Gastroesophageal sphincter (tissue), 4 donors: ENCODE measurements around the gene DOCK2. TPM values are rescaled to one million over a fixed set of nuclear protein-coding genes. Genes with fewer than 3 reads are reported as not detected.

ENCODE experiments used
- ATAC-seq: fragments of 150-250 bp; one replicate; pipeline ENCODE4 v1.9.1; 2016; ENCODE audit warnings: mild to moderate bottlenecking, moderate library complexity
- H3K27ac ChIP-seq, 4 donors: fragments of 200-600 bp; sonication (generic) in 3 of 4; 1 replicate in 3 of 4; 2 replicates in 1 of 4; pipeline ENCODE4 v1.5.1; 2016 to 2019
- H3K27me3 ChIP-seq: fragments of 200-600 bp; sonication (generic); one replicate; pipeline ENCODE4 v1.5.1; 2019
- H3K36me3 ChIP-seq, 2 donors: fragments of 200-600 bp; sonication (generic); one replicate each; pipeline ENCODE4 v1.5.1; 2019; ENCODE audit warnings: control low read depth in 1 of 2
- H3K4me1 ChIP-seq, 3 donors: fragments of 200-600 bp; sonication (generic); 1 replicate in 2 of 3; 2 replicates in 1 of 3; pipeline ENCODE4 v1.5.1; 2016 to 2019; ENCODE audit warnings: control low read depth in 2 of 3
- H3K4me3 ChIP-seq, 2 donors: fragments of 200-600 bp; sonication (generic); one replicate each; pipeline ENCODE4 v1.5.1; 2019; ENCODE audit warnings: mild to moderate bottlenecking in 1 of 2, moderate library complexity in 1 of 2
- H3K9me3 ChIP-seq, 3 donors: fragments of 200-600 bp; sonication (generic); one replicate each; pipeline ENCODE4 v1.5.1; 2017 to 2019; ENCODE audit warnings: control low read depth in 2 of 3
- EP300 ChIP-seq: sonication (generic); formaldehyde crosslinking; IDR thresholded peaks from one replicate; pipeline ENCODE4 v1.6.1; 2017; ENCODE audit warnings: antibody characterized with exemption, mild to moderate bottlenecking
- POLR2A ChIP-seq, 2 donors: fragments of 450-650 bp; IDR thresholded peaks; one replicate each; pipeline ENCODE4 v1.6.1; 2017; ENCODE audit warnings: antibody characterized with exemption in 2 of 2, mild to moderate bottlenecking in 2 of 2, moderate library complexity in 1 of 2
- POLR2AphosphoS5 ChIP-seq: sonication (generic); formaldehyde crosslinking; IDR thresholded peaks from one replicate; pipeline ENCODE4 v1.6.1; 2017; ENCODE audit warnings: antibody characterized with exemption
- WGBS, 2 donors: methylation state at CpG; one replicate each; pipeline ENCODE4 v1.1.5; 2018; ENCODE audit warnings: low coverage in 1 of 2; 5-methylcytosine and 5-hydroxymethylcytosine counted together
- total RNA-seq, 4 donors: library from RNA; depleted of rRNA; stranded (reverse); fragments of >200 nt; gene quantifications; one replicate each; pipeline ENCODE4 v1.1.0, GENCODE V29; 2016
- TF ChIP-seq, protein P1 (sequence below), 4 experiments: fragments of 200-600 bp in 2 of 4; fragments of 450-650 bp in 2 of 4; sonication (generic) in 1 of 4; IDR thresholded peaks; one replicate each; pipeline ENCODE4 v1.5.1; 2017 to 2019; ENCODE audit warnings: antibody characterized with exemption in 4 of 4, mild to moderate bottlenecking in 2 of 4, moderate library complexity in 2 of 4

The DOCK2 gene
- total RNA-seq, 4 donors from 2014 or later = 9.3 to 20.6 (median 11.8) TPM

DNA sequence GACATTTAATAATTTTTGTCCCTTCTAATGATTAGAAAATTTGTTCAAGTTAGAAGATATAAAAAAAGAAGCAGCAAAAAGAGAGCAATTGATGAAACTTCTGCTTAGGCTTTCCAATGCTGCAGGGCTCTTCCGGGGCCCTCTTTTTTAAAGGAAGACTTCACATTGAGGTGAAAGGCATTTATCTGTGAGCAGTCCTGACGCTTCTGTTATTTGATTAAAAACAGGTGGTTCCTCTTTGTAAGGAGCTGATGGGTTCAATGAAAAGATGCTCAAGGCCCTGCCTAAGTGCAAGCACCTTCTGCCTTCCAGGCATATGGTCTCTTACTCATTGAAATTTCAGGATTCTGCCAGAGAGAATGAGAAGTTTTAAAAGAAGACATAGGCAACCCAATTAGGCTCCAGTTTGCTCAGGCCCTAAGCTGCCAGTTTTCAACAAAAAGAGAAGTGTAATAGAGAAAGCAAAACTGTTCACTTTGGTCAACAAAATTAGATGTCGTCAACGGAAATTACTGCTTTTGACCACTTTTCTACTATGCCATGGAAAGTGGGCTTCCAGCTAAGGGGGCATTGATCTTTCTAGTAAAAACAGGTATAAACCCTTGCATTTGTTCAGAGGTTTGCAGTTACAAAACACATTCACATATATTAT is 243.1 kb downstream of the DOCK2 start:
- WGBS, 2 donors = 59 to 61% methylated on average over 2 to 4 of the region's 4 CpGs
- H3K27ac ChIP-seq = no peak overlapping the region
- TF ChIP-seq POLR2A (IDR thresholded peaks at IDR 0.05) = no peak
- TF ChIP-seq, protein P1, sequence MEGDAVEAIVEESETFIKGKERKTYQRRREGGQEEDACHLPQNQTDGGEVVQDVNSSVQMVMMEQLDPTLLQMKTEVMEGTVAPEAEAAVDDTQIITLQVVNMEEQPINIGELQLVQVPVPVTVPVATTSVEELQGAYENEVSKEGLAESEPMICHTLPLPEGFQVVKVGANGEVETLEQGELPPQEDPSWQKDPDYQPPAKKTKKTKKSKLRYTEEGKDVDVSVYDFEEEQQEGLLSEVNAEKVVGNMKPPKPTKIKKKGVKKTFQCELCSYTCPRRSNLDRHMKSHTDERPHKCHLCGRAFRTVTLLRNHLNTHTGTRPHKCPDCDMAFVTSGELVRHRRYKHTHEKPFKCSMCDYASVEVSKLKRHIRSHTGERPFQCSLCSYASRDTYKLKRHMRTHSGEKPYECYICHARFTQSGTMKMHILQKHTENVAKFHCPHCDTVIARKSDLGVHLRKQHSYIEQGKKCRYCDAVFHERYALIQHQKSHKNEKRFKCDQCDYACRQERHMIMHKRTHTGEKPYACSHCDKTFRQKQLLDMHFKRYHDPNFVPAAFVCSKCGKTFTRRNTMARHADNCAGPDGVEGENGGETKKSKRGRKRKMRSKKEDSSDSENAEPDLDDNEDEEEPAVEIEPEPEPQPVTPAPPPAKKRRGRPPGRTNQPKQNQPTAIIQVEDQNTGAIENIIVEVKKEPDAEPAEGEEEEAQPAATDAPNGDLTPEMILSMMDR (IDR thresholded peaks at IDR 0.05) = no peak
- no peak for TF ChIP-seq POLR2AphosphoS5
- no peak for TF ChIP-seq EP300

DNA sequence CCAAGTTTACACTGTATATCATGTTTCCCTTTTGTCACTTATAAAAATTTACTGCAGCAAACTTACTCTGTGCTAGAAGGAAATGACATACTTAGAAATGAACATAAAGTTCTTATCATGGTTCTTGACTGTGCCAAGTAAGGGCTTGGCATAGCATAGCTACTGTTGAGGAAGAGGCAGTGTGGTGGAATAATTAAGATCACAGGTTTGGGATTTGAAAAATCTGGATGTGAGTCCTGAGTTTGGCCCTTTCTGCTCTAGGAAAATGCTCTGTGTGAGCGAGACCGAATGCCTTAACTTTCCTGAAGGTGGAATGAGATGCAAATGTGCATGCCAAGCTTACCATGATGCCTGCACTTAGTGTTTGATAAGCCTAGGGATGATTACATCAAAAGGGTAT is 243.7 kb downstream of the DOCK2 start:
- no peak for ATAC-seq
- 88 to 96% methylated on average over 2 of the region's 2 CpGs for WGBS, 2 donors

More for the DNA sequence above, 243.1 kb downstream of the DOCK2 start:
- H3K9me3 ChIP-seq = no peaks in the 10 kb centered on the region
- H3K4me3 ChIP-seq = no peak overlapping the region
- no peaks in the 10 kb centered on the region for H3K36me3 ChIP-seq
- H3K27me3 ChIP-seq = peaks cover 19% of the 10 kb centered on the region
- no peaks in the 10 kb centered on the region for H3K4me1 ChIP-seq
- ATAC-seq = no peak

DNA sequence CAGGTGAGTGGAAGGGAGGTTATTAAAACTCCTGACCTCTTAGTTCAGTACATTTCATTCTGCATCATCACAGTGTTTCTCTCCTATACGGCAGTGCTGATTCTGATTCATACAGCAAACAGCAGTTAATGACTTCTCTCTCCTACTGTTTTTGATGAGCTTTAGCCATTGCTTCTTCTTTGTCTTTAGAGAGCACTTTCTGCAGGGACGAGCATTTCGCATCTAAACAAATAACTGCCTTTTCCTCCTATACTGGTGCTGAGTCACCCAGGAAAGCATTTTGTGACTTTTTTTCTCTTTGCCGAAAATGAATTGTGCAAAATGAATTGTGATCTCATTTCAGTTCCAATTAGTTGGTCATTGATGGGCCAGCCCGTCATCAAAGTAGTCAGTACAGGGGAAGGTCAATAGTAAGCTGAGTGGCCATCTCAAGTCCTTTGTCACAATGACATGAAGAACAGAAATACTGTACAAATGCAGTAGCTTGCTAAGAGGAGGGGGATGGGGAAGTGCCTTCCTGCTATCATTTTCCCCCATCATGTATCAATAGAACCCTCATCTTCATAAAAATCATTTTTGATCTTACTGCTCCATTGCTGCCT is 244.7 kb downstream of the DOCK2 start:
- no peaks in the 10 kb centered on the region for H3K36me3 ChIP-seq
- peaks cover 19% of the 10 kb centered on the region for H3K27me3 ChIP-seq
- 63 to 76% methylated on average over 4 to 5 of the region's 5 CpGs for WGBS, 2 donors
- H3K9me3 ChIP-seq = no peaks in the 10 kb centered on the region
- no peak for ATAC-seq
- H3K4me3 ChIP-seq = no peak overlapping the region
- H3K4me1 ChIP-seq = no peaks in the 10 kb centered on the region
- no peak overlapping the region for H3K27ac ChIP-seq
- TF ChIP-seq POLR2A (IDR thresholded peaks at IDR 0.05) (no peak), POLR2AphosphoS5 (no peak), EP300 (no peak)
- TF ChIP-seq, protein P1 (IDR thresholded peaks at IDR 0.05) = no peak

More for the DNA sequence above, 243.7 kb downstream of the DOCK2 start:
- TF ChIP-seq POLR2A (IDR thresholded peaks at IDR 0.05) (no peak), EP300 (no peak), POLR2AphosphoS5 (no peak)
- TF ChIP-seq, protein P1 (IDR thresholded peaks at IDR 0.05) = no peak
- no peaks in the 10 kb centered on the region for H3K36me3 ChIP-seq
- H3K4me3 ChIP-seq = no peak overlapping the region
- no peaks in the 10 kb centered on the region for H3K9me3 ChIP-seq
- H3K4me1 ChIP-seq = no peaks in the 10 kb centered on the region
- H3K27me3 ChIP-seq = peaks cover 19% of the 10 kb centered on the region
- H3K27ac ChIP-seq = no peak overlapping the region

DNA sequence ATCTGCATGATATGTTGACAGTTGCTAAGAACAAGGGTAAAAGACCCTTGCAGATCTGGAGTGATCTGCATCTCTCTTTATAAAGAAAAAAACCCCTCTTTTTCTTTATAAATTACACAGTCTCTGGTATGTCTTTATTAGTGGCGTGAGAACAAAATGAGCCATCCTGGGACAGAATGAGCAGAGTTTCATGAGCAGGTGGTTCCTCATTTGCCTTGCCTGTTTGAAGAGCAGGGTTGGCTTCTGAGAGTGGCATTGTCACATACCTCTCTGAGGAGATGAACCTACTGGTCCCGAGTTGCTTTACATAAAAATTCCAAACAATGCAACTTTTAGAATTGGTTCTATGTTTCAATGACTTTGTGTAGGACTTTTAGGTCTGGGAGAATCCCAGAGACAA is 249.0 kb downstream of the DOCK2 start:
- ATAC-seq = no peak

More for the DNA sequence above, 249.0 kb downstream of the DOCK2 start:
- Histone ChIP-seq H3K9me3 (no peaks in the 10 kb centered on the region), H3K27ac (no peak overlapping the region), H3K4me1 (no peaks in the 10 kb centered on the region), H3K36me3 (no peaks in the 10 kb centered on the region), H3K4me3 (no peak overlapping the region), H3K27me3 (peaks cover 19% of the 10 kb centered on the region)
- TF ChIP-seq POLR2A (IDR thresholded peaks at IDR 0.05) (no peak), EP300 (no peak), POLR2AphosphoS5 (no peak)
- TF ChIP-seq, protein P1 (IDR thresholded peaks at IDR 0.05) = no peak
- 69 to 78% methylated on average over 2 of the region's 2 CpGs for WGBS, 2 donors
